ENCODE data around the gene TMEM208.

TMEM208 gene

DNA sequence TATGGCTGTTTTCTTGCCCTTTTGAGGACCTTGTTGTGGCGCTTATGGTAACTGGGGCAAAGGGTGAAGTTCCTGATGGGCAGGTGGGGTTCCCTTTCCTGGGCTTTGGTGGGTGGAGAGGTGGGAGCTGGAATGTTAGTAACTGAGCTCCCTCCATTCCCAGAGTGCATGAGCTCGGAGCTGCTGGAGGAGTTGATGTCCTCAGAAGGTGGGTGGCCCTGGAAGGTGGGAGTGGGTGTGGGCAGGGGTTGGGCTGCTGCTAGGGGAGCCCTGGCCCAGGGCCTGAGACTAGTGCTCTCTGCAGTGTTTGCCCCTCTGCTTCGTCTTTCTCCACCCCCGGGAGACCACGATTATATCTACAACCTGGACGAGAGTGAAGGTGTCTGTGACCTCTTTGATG is 29.2 kb upstream of the TMEM208 start:
- H3K27ac Mint-ChIP-seq: peak overlapping the region; percentile 70
- H3K4me3 Mint-ChIP-seq: no peak overlapping the region
- no peaks in the 10 kb centered on the region for H3K9me3 Mint-ChIP-seq
- peaks cover 93% of the 10 kb centered on the region for H3K36me3 Mint-ChIP-seq (ENCODE audit: low read depth)
- intact Hi-C loops (cut with micrococcal nuclease): loop anchor here (5.0 kb wide), 1 partner anchor 45 kb away; no protein-coding TSS in a partner anchor
- peaks cover 63% of the 10 kb centered on the region for H3K4me1 Mint-ChIP-seq (ENCODE audit: low read depth)
- H3K27me3 Mint-ChIP-seq: no peaks in the 10 kb centered on the region

DNA sequence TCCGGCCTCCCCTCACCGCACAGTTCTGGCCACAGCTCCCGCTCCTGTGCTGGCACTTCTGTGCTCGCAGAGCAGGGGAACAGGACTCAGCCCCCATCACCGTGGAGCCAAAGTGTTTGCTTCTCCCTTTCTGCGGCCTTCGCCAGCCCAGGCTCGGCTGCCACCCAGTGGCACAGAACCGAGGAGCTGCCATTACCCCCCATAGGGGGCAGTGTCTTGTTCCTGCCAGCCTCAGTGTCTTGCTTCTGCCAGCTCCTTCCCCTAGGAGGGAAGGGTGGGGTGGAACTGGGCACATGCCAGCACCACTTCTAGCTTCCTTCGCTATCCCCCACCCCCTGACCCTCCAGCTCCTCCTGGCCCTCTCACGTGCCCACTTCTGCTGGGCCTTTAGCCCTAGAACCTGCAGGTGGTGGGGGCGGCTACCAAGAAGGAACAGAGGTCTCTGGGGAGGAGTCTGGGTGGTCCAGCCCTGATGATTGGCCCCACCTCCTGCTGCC is 28.6 kb upstream of the TMEM208 start:
- intact Hi-C loops (cut with micrococcal nuclease): loop anchor here (5.0 kb wide), 1 partner anchor 44 kb away; no protein-coding TSS in a partner anchor

DNA sequence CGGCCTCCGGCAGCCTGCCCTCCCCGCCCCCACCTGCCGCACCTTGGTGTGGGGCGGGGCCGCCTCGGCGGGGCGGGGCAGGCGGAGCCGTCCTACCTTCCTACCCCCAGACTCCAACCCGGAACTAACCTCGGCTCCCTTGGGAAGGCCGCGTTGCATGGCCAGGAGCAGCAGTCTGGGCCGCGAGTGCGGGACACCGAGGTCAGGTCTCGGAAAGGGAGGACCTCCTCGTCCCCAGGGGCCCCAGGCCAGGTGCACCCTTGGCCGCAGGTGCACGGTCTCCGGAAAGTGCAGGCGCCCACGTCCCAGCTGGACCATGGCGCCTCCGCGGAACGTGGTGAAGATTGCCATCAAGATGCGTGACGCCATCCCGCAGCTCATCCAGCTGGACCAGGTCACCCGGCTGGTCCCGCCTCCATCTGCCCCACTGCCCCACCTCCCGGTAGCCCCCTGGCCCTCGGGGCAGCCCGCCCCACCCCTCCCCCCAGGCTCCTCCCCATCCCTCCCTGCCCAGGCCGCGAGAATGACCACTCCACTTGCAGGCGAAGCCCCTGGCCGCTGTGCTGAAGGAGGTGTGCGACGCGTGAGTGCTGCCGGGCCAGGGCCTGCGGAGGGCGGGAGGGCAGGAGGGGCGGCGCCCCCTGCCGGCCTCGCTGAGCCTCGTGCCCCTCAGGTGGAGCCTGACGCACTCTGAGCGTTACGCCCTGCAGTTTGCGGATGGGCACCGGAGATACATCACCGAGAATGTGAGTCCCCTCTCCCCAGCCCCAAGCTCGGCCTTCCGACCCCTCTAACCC is 27.7 kb upstream of the TMEM208 start, which contains the start of gene ELMO3:
TSS of gene ELMO3 (plus strand) at position 121 of the 797 bp plus-strand sequence. CDS start at position 317, 196 bp downstream.
- no peaks in the 10 kb centered on the region for H3K9me3 Mint-ChIP-seq
- no peaks in the 10 kb centered on the region for H3K27me3 Mint-ChIP-seq
- H3K4me3 Mint-ChIP-seq: no peak within 1 kb of the TSS
- H3K4me1 Mint-ChIP-seq (ENCODE audit: low read depth): peaks cover 48% of the 10 kb centered on the region
- intact Hi-C loops (cut with micrococcal nuclease): loop anchor here (5.0 kb wide), 1 partner anchor 43 kb away; no protein-coding TSS in a partner anchor
- H3K27ac Mint-ChIP-seq: peak within 1 kb of the TSS; percentile 70
- peaks cover 95% of the 10 kb centered on the region for H3K36me3 Mint-ChIP-seq (ENCODE audit: low read depth)

More for the DNA sequence above, 28.6 kb upstream of the TMEM208 start:
- H3K27me3 Mint-ChIP-seq: no peaks in the 10 kb centered on the region
- H3K9me3 Mint-ChIP-seq: no peaks in the 10 kb centered on the region
- no peak overlapping the region for H3K4me3 Mint-ChIP-seq
- H3K4me1 Mint-ChIP-seq (ENCODE audit: low read depth): peaks cover 57% of the 10 kb centered on the region
- peak overlapping the region; percentile 70 for H3K27ac Mint-ChIP-seq
- H3K36me3 Mint-ChIP-seq (ENCODE audit: low read depth): peaks cover 95% of the 10 kb centered on the region

DNA sequence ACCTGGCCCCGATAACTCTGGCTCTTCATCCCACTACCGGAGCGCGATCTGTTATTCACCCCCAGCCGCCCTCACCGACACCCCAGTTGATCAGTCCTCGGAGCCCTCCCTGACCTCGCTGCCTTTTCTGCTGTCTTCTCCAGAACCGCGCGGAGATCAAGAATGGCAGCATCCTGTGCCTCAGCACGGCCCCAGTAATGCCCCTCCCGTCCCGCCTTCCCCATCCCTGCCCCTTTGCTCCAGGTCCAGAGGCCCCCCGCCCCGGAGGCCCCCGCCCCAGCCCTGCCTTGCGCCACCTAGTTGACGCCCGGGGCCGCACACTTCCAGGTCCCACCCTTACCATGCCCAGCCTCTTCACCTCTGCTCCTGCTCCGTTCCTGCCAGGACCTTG is 27.1 kb upstream of the TMEM208 start:
- Mint-ChIP-seq H3K27ac (peak overlapping the region; percentile 23), H3K4me1 (ENCODE audit: low read depth) (peaks cover 42% of the 10 kb centered on the region), H3K36me3 (ENCODE audit: low read depth) (peaks cover 95% of the 10 kb centered on the region), H3K4me3 (no peak overlapping the region), H3K27me3 (no peaks in the 10 kb centered on the region), H3K9me3 (no peaks in the 10 kb centered on the region)
- intact Hi-C loops (cut with micrococcal nuclease): loop anchor here (5.0 kb wide), 1 partner anchor 42 kb away; no protein-coding TSS in a partner anchor

DNA sequence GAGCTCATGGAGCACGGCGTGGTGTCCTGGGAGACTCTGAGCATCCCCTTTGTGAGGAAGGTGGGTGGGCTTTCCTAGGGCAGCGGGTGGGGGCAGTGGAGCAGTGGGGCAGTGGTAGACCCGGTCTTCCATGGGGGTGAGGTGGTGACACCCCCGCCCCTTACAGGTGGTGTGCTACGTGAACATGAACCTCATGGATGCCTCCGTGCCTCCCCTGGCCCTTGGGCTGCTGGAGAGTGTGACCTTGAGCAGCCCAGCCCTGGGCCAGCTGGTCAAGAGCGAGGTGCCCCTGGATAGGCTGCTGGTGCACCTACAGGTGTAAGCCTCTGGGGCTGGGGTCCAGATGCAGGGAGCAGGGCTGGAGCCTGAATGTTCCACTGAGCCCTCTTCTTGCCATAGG is 26.4 kb upstream of the TMEM208 start:
- H3K4me1 Mint-ChIP-seq (ENCODE audit: low read depth): peaks cover 40% of the 10 kb centered on the region
- intact Hi-C loops (cut with micrococcal nuclease): no loop called here
- no peaks in the 10 kb centered on the region for H3K9me3 Mint-ChIP-seq
- H3K27ac Mint-ChIP-seq: no peak overlapping the region
- H3K27me3 Mint-ChIP-seq: no peaks in the 10 kb centered on the region
- H3K36me3 Mint-ChIP-seq (ENCODE audit: low read depth): peaks cover 95% of the 10 kb centered on the region
- no peak overlapping the region for H3K4me3 Mint-ChIP-seq

DNA sequence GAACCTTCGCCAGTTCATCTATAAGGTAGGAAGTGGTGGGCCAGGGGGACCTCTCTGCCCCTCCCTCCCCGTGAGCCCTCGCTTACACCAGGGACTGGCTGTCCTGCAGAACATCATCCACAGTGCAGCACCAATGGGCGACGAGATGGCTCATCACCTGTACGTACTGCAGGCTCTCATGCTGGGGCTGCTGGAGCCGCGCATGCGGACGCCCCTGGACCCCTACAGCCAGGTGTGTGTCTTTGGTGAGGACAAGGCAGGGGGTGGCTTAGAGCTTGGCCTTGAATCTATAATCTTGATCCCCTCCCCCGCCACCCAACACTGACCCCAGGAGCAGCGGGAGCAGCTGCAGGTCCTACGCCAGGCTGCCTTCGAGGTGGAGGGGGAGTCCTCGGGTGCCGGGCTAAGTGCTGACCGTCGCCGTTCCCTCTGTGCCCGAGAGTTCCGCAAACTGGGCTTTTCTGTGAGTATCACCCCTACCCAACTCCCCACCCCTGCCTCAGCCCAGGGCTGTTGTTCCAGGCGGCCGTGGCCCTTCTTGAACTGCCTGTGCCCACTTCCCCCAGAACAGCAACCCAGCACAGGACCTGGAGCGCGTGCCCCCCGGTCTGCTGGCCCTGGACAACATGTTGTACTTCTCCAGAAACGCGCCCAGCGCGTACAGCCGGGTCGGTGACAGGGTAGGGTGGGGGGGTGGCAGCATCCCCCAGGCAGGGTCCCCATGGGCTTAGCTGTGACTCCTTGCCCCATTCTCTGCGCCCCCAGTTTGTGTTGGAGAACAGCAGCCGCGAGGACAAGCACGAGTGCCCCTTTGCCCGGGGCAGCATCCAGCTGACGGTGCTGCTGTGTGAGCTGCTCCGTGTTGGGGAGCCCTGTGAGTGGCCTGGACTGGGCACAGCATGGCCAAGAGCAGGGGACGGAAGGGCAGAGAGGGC is 25.3 kb upstream of the TMEM208 start:
- Mint-ChIP-seq H3K27me3 (no peaks in the 10 kb centered on the region), H3K27ac (no peak overlapping the region), H3K4me3 (no peak overlapping the region), H3K36me3 (ENCODE audit: low read depth) (peaks cover 95% of the 10 kb centered on the region), H3K9me3 (no peaks in the 10 kb centered on the region), H3K4me1 (ENCODE audit: low read depth) (peaks cover 28% of the 10 kb centered on the region)
- intact Hi-C loops (cut with micrococcal nuclease): no loop called here

DNA sequence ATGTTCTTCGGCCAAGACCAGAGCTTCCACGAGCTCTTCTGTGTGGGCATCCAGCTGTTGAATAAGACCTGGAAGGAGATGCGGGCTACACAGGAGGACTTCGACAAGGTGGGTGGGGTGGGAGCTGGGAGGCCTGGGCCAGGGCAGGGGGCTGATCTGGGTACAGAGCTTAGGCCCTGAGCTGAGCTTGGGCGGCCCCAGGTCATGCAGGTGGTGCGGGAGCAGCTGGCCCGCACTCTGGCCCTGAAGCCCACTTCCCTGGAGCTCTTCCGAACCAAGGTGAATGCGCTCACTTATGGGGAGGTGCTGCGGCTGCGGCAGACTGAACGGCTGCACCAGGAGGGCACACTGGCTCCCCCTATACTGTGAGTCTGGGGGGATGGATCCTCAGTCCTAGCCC is 24.5 kb upstream of the TMEM208 start:
- H3K36me3 Mint-ChIP-seq (ENCODE audit: low read depth): peaks cover 95% of the 10 kb centered on the region
- no peaks in the 10 kb centered on the region for H3K27me3 Mint-ChIP-seq
- no peak overlapping the region for H3K4me3 Mint-ChIP-seq
- intact Hi-C loops (cut with micrococcal nuclease): no loop called here
- no peaks in the 10 kb centered on the region for H3K9me3 Mint-ChIP-seq
- peaks cover 21% of the 10 kb centered on the region for H3K4me1 Mint-ChIP-seq (ENCODE audit: low read depth)
- H3K27ac Mint-ChIP-seq: no peak overlapping the region

DNA sequence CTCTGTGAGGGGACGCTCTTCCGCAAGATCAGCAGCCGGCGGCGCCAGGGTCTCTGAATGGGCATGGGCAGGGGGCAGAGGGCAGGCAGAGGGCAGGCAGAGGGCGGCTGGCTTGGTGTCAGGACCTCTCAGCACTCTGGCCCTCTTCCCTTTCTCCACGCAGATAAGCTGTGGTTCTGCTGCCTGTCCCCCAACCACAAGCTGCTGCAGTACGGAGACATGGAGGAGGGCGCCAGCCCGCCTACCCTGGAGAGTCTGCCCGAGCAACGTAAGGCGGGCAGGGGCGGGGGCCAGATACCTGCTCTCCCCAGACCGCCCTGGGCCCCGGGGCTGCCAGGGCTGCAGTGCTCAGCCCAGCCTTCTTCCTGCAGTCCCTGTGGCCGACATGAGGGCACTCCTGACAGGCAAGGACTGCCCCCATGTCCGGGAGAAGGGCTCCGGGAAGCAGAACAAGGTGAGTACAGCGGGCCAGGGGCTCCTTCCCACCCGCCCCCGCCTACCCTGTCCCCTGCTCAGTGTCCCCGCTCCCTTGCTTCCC is 23.9 kb upstream of the TMEM208 start:
- Mint-ChIP-seq H3K4me3 (no peak overlapping the region), H3K27me3 (no peaks in the 10 kb centered on the region), H3K9me3 (no peaks in the 10 kb centered on the region), H3K27ac (no peak overlapping the region), H3K36me3 (ENCODE audit: low read depth) (peaks cover 90% of the 10 kb centered on the region), H3K4me1 (ENCODE audit: low read depth) (peaks cover 15% of the 10 kb centered on the region)
- intact Hi-C loops (cut with micrococcal nuclease): no loop called here

DNA sequence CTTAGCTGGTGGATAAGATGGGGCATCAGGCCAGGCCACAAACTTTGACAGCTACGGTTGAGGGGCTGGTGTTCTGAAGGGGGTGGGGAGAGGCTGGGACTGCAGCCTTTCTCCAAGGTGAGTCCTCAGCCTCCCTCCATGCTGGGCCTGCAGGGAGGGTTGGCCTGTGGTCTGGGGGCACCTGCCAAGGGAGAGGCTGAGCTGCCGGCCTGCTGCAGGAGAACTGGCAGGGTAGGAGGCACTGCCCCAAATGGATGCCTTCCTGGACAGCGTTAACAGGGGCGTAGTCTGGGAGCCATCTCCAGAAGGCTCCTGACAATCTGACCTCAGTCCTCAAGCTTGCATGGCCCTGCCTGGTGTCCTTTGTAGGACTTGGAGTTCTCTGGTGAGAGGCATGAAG is 22.9 kb upstream of the TMEM208 start:
- no peaks in the 10 kb centered on the region for H3K27me3 Mint-ChIP-seq
- intact Hi-C loops (cut with micrococcal nuclease): no loop called here
- no peaks in the 10 kb centered on the region for H3K9me3 Mint-ChIP-seq
- peaks cover 8% of the 10 kb centered on the region for H3K4me1 Mint-ChIP-seq (ENCODE audit: low read depth)
- peaks cover 82% of the 10 kb centered on the region for H3K36me3 Mint-ChIP-seq (ENCODE audit: low read depth)
- no peak overlapping the region for H3K4me3 Mint-ChIP-seq
- H3K27ac Mint-ChIP-seq: no peak overlapping the region

DNA sequence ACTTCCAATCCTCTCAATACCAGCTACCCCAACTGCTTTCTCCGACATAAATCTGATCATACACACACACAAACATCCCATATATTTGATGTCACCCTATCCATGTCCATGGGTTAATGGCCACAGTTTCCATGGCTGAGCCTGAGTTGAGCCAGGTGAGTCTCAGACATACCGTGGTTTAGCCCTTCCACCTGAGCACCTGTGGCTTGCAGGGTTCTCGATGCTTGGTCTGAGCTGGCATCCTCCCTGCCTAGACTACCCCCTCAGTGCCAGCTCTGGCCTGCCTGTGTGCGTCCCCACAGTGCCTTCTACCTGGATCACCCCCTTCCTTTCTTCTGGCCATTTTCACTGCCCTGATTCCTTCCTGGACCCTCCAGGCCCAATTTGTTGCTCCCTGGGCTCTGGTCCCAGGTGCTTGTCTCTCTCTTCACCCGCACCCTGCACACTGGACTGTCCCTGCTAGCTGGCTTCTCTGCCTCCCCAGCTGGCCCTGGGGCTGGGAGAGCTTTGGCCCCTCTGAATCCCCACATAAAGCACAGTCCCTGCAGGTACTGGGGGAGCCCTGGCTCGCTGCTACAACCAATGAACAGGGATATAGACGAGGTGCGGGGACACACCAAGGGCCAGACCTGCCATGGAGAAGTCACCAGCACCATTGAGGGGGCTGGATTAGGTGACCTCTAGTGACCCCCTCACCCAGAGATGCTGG is 20.6 kb upstream of the TMEM208 start:
- H3K9me3 Mint-ChIP-seq: no peaks in the 10 kb centered on the region
- peaks cover 74% of the 10 kb centered on the region for H3K36me3 Mint-ChIP-seq (ENCODE audit: low read depth)
- no peaks in the 10 kb centered on the region for H3K27me3 Mint-ChIP-seq
- no peak overlapping the region for H3K27ac Mint-ChIP-seq
- no peak overlapping the region for H3K4me3 Mint-ChIP-seq
- intact Hi-C loops (cut with micrococcal nuclease): no loop called here
- H3K4me1 Mint-ChIP-seq (ENCODE audit: low read depth): no peaks in the 10 kb centered on the region

DNA sequence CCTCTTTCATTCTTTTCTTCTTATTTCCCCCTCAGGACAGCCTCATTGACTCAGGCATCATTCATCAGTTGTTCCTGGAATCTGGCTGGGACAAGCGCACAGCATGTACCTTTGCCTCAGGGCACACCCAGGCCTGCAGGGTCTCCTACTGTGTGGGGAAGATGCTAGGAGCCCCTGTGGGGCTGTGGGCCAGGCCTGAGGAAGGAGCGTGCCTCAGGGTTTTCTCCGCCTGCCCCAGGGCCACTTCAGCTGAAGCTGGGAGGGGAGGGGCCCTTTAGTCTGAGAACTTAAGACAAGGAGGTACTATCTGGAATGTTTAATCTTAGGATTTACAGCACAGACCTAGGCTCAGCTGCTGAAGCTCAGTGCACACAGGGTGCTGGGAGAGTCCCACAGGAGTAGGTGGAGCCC is 20.1 kb upstream of the TMEM208 start:
- H3K27ac Mint-ChIP-seq: no peak overlapping the region
- H3K4me1 Mint-ChIP-seq (ENCODE audit: low read depth): no peaks in the 10 kb centered on the region
- no peaks in the 10 kb centered on the region for H3K27me3 Mint-ChIP-seq
- peaks cover 68% of the 10 kb centered on the region for H3K36me3 Mint-ChIP-seq (ENCODE audit: low read depth)
- intact Hi-C loops (cut with micrococcal nuclease): no loop called here
- no peaks in the 10 kb centered on the region for H3K9me3 Mint-ChIP-seq
- no peak overlapping the region for H3K4me3 Mint-ChIP-seq

DNA sequence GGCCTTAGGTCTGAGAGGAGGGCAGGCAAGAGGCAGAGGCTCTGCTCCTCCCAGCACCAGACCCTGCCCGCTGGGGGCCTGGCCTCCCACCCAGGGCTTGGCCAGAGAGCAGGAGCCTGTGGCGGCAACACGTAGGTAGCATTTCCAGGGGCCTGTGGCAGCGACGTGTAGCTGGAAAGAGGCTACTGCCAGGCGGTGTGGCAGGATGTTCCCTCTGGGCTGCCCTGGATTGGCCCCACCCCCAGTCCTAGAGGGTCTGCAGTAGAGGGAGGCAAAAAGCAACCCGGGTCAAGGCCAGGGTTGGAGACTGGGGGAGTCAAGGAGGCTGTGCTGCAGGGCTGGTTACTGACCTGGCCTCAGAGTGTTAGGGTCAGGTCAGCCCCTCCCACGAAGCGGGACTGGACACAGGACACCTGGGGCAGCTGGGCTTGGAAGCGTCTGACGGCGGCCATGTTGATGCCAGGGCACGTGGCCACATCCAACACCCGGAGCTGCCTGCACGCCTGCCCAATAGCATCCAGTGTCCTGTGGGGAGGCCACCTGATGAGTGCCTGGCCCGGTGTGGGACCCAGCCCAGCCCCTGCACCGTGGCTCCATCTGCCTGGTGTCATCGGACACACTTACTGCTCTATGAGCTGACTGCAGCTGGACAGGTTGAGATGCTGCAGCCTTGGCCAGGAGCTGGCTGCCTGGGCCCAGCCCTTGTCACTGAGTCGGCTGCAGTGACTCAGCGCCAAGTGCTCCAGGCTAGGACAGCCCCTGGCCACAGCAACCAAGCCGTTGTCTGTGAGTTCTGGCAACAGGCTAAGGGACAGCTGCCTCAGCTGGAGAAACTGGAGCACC is 19.5 kb upstream of the TMEM208 start:
- H3K36me3 Mint-ChIP-seq (ENCODE audit: low read depth): peaks cover 62% of the 10 kb centered on the region
- no peaks in the 10 kb centered on the region for H3K9me3 Mint-ChIP-seq
- H3K27me3 Mint-ChIP-seq: no peaks in the 10 kb centered on the region
- intact Hi-C loops (cut with micrococcal nuclease): no loop called here
- no peaks in the 10 kb centered on the region for H3K4me1 Mint-ChIP-seq (ENCODE audit: low read depth)
- no peak overlapping the region for H3K27ac Mint-ChIP-seq
- no peak overlapping the region for H3K4me3 Mint-ChIP-seq
